ENCODE measurements around the gene USH2A. TPM values are rescaled to one million over a fixed set of nuclear protein-coding genes. Genes with fewer than 3 reads are reported as not detected.

USH2A gene
- total RNA-seq, 1 donor from 2014 or later = not detected

GRCh38 chr1:215888159-215888558 lies 535.1 kb downstream of the USH2A start:
- Histone ChIP-seq H3K4me3 (ENCODE audit: low read depth, low read length) (no peak overlapping the region), H3K27me3 (ENCODE audit: control insufficient read depth, insufficient read depth, low read length) (no peaks in the 10 kb centered on the region), H3K36me3 (ENCODE audit: control insufficient read depth, insufficient read depth, low read length) (no peaks in the 10 kb centered on the region)
- no peak for TF ChIP-seq CTCF (IDR thresholded peaks at IDR 0.05; ENCODE audit: insufficient read depth, low read length, poor library complexity, severe bottlenecking)
- DNase-seq (ENCODE audit: low read depth) = no peak

- H3K4me3 ChIP-seq (ENCODE audit: low read depth, low read length) = no peak overlapping the region
- DNase-seq (ENCODE audit: low read depth) = no peak
- no peaks in the 10 kb centered on the region for H3K27me3 ChIP-seq (ENCODE audit: control insufficient read depth, insufficient read depth, low read length)
- no peaks in the 10 kb centered on the region for H3K36me3 ChIP-seq (ENCODE audit: control insufficient read depth, insufficient read depth, low read length)
- no peak for TF ChIP-seq CTCF (IDR thresholded peaks at IDR 0.05; ENCODE audit: insufficient read depth, low read length, poor library complexity, severe bottlenecking)
Measured at GRCh38 chr1:215887627-215888026, 535.6 kb downstream of the USH2A start.

GRCh38 chr1:215883004-215883403 lies 540.2 kb downstream of the USH2A start:
- no peak for DNase-seq (ENCODE audit: low read depth)
- Histone ChIP-seq H3K27me3 (ENCODE audit: control insufficient read depth, insufficient read depth, low read length) (no peaks in the 10 kb centered on the region), H3K36me3 (ENCODE audit: control insufficient read depth, insufficient read depth, low read length) (no peaks in the 10 kb centered on the region), H3K4me3 (ENCODE audit: low read depth, low read length) (no peak overlapping the region)
- TF ChIP-seq CTCF (IDR thresholded peaks at IDR 0.05; ENCODE audit: insufficient read depth, low read length, poor library complexity, severe bottlenecking) = no peak

- H3K36me3 ChIP-seq (ENCODE audit: control insufficient read depth, insufficient read depth, low read length) = no peaks in the 10 kb centered on the region
- no peak for TF ChIP-seq CTCF (IDR thresholded peaks at IDR 0.05; ENCODE audit: insufficient read depth, low read length, poor library complexity, severe bottlenecking)
- H3K27me3 ChIP-seq (ENCODE audit: control insufficient read depth, insufficient read depth, low read length) = no peaks in the 10 kb centered on the region
- no peak overlapping the region for H3K4me3 ChIP-seq (ENCODE audit: low read depth, low read length)
- no peak for DNase-seq (ENCODE audit: low read depth)
Measured at GRCh38 chr1:215878843-215879242, 544.4 kb downstream of the USH2A start.

- no peaks in the 10 kb centered on the region for H3K27me3 ChIP-seq (ENCODE audit: control insufficient read depth, insufficient read depth, low read length)
- no peak for DNase-seq (ENCODE audit: low read depth)
- TF ChIP-seq CTCF (IDR thresholded peaks at IDR 0.05; ENCODE audit: insufficient read depth, low read length, poor library complexity, severe bottlenecking) = no peak
Measured at GRCh38 chr1:215878128-215878527, 545.1 kb downstream of the USH2A start.

GRCh38 chr1:215877452-215877951 lies 545.7 kb downstream of the USH2A start:
- H3K27me3 ChIP-seq (ENCODE audit: control insufficient read depth, insufficient read depth, low read length) = no peaks in the 10 kb centered on the region
- H3K36me3 ChIP-seq (ENCODE audit: control insufficient read depth, insufficient read depth, low read length) = no peaks in the 10 kb centered on the region
- no peak overlapping the region for H3K4me3 ChIP-seq (ENCODE audit: low read depth, low read length)
- TF ChIP-seq CTCF (IDR thresholded peaks at IDR 0.05; ENCODE audit: insufficient read depth, low read length, poor library complexity, severe bottlenecking) = no peak
- no peak for DNase-seq (ENCODE audit: low read depth)

More at GRCh38 chr1:215878128-215878527, 545.1 kb downstream of the USH2A start:
- H3K36me3 ChIP-seq (ENCODE audit: control insufficient read depth, insufficient read depth, low read length) = no peaks in the 10 kb centered on the region
- no peak overlapping the region for H3K4me3 ChIP-seq (ENCODE audit: low read depth, low read length)
